Omental fat pad (tissue), 4 donors: ENCODE data around the gene ZNF236. TPM values are rescaled to one million over a fixed set of nuclear protein-coding genes. Genes with fewer than 3 reads are reported as not detected.

Source experiments
- ATAC-seq: fragments of 150-250 bp; one replicate; pipeline ENCODE4 v1.9.1; 2016; ENCODE audit warnings: mild to moderate bottlenecking, moderate library complexity; ENCODE audit not compliant: low FRiP score
- DNase-seq: peaks from one replicate; pipeline ENCODE4 v3.0.0-alpha.2; 2019; ENCODE audit warnings: low spot score
- CTCF ChIP-seq, 3 donors: fragments of 450-650 bp; IDR thresholded peaks; one replicate each; pipeline ENCODE4 v1.5.1; 2016 to 2017; ENCODE audit warnings: antibody characterized with exemption in 3 of 3, mild to moderate bottlenecking in 3 of 3, moderate library complexity in 2 of 3
- total RNA-seq, 4 donors: library from RNA; depleted of rRNA; stranded (reverse); fragments of >200 nt; gene quantifications; one replicate each; pipeline ENCODE4 v1.1.0, GENCODE V29; 2016

ZNF236 gene
- total RNA-seq, 4 donors from 2014 or later = 14.3 to 18.0 (median 17.0) TPM

- DNase-seq (no peak), ATAC-seq (no peak)
- no peak for TF ChIP-seq CTCF (IDR thresholded peaks at IDR 0.05)
Measured at GRCh38 chr18:77004555-77005380, 182.4 kb downstream of the ZNF236 start.

GRCh38 chr18:77005651-77006195, 183.4 kb downstream of the ZNF236 start:
- no peak for TF ChIP-seq CTCF (IDR thresholded peaks at IDR 0.05)
- no peak for ATAC-seq
- DNase-seq = no peak

- ATAC-seq (no peak), DNase-seq (no peak)
- no peak for TF ChIP-seq CTCF (IDR thresholded peaks at IDR 0.05)
Measured at GRCh38 chr18:77006305-77007175, 184.2 kb downstream of the ZNF236 start.

- DNase-seq (no peak), ATAC-seq (no peak)
- TF ChIP-seq CTCF (IDR thresholded peaks at IDR 0.05) = no peak
Measured at GRCh38 chr18:77007251-77007650, 184.9 kb downstream of the ZNF236 start.

GRCh38 chr18:77008006-77008405, 185.6 kb downstream of the ZNF236 start:
- DNase-seq (no peak), ATAC-seq (no peak)
- TF ChIP-seq CTCF (IDR thresholded peaks at IDR 0.05) = no peak

GRCh38 chr18:77008576-77009315, 186.4 kb downstream of the ZNF236 start:
- DNase-seq = no peak
- TF ChIP-seq CTCF (IDR thresholded peaks at IDR 0.05) = no peak
- ATAC-seq = no peak
